HG02571 (cell line): Measurements from ENCODE around the gene NUP107.

Experiments used
- ATAC-seq: cut with Tn5 transposase; IDR thresholded peaks from one replicate; pipeline ENCODE4 v1.9.1; 2021; ENCODE audit warnings: mild to moderate bottlenecking, moderate library complexity; ENCODE audit not compliant: unreplicated experiment

NUP107 gene

DNA sequence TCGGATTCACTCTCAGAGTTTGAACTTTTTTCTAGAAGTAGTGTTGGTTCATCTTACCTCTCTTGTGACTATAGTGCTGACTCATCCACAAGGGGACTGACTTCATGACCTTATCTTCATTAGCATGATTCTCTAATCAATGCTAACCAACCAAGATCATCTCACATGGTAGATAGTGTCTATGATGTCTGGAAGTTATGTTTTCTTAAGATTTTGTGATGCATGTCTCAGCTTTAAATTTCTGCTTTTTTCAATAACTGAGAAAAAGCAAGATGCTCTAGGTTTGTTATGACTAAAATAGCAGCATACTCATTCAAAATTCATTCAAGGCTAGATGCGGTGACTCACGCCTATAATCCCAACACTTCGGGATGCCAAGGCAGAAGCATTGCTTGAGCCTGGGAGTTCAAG is 46.9 kb downstream of the NUP107 start:
- ATAC-seq: no peak

DNA sequence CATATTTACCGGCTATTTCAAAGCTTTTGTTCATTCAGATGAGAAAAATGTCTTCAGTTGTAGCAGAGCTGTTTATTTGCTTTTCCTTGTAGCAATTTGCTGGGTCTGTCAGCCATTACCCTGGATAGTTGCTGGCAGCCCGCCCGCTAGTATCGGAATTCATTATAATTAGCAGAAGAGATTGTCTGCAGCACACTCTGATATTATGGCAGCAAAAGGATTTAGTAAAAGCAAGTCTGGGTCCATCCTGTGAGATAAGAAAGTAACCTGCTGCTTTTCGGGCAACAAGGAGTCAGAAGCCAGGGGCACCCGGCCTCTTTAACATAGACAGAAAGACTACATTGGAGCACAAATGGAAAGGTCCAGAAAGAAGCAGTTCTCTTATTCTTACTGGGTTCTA is 53.1 kb downstream of the NUP107 start:
- no peak for ATAC-seq

DNA sequence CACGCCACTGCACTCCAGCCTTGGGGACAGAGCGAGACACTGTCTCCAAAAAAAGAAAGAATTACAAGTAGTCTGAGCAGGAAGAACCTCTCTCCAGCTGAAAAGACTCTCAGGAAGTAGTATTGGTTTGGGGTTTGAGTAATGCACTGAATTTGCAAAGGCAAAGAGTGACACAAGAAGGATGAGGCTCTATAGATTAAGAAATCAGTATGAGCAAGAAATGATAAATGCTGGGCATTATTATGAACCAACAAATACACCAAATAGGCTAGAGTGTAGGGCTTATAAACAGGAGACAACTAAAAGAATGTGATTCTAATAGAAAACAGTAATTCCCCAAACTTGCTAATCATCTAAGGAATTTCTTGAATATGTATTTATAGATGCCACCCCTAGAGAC is 56.6 kb downstream of the NUP107 start:
- ATAC-seq: no peak

DNA sequence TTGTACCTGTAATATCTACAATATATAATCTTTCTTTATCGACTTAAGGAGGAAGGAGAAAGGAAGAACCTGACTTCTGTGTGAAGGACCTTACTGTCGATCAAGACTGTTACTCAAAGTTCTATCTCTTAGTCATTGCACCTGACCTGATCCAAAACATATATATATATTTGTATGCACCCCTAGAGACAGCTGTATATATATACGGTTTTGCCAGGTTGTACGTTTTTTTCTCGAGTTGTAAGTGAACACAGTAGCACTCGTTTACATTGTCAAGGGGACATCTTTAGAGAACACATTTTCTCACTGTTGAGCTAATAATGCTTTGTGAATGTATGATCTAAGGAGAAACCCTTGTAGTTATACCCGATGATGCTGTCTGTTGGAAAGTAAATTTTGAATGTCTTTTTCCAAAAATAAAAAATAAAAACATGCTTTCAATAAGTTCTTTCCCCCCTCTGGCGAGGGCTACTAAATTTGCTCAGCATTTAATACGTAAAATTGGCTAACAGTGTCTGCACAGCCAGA is 58.7 kb downstream of the NUP107 start:
- ATAC-seq: no peak

DNA sequence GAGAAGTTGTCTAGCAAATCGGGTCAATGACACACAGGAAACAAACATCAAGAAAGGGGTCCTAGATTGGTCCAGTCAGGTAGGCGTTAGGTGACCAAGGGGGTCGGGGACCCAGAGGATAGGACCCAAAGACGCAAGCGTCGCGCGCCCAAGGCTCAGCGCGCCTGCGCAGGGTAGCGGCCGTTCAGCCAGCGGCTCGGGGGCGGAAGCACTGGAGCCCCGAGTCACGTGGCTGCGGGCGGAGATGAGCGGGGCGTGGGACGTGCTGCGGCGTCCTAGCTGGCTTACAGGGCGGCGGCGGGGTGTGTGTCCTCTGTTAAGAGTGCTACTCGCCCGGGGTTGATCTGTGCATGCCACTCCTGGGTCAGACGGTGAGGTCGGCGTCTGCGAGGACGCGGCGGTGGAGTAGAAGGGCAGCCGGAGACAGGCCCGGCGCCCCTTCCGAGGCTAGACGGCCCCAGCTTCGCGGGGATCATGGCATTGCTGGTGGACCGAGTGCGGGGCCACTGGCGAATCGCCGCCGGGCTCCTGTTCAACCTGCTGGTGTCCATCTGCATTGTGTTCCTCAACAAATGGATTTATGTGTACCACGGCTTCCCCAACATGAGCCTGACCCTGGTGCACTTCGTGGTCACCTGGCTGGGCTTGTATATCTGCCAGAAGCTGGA is 59.3 kb downstream of the NUP107 start, which contains the start of gene SLC35E3:
SLC35E3 (plus strand) TSS at position 273 of the 668 bp plus-strand sequence; CDS start at position 475, 202 bp downstream.
- peak; percentile 97 for ATAC-seq

DNA sequence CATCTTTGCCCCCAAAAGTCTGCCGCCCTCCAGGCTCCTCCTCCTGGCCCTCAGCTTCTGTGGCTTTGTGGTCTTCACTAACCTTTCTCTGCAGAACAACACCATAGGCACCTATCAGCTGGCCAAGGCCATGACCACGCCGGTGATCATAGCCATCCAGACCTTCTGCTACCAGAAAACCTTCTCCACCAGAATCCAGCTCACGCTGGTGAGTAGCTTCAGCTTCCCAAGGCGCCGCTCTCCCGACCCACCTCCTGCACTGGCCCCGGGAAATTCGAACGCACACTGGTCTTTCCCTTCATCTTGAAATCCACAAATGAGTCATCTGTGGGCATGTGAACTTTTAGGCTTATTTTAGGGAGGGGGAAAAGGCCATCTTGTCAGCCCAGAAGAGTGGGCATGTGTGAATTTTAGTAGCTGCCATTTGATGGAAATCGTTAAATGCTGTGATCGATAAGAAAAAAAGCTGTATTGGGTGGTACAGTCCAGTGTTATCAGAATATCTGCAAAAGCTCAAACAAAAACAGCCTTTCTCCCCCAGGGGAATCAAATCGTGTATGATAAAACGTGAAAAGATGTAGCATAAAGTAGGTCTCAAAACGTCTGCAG is 59.9 kb downstream of the NUP107 start:
- peak; percentile 35 for ATAC-seq

DNA sequence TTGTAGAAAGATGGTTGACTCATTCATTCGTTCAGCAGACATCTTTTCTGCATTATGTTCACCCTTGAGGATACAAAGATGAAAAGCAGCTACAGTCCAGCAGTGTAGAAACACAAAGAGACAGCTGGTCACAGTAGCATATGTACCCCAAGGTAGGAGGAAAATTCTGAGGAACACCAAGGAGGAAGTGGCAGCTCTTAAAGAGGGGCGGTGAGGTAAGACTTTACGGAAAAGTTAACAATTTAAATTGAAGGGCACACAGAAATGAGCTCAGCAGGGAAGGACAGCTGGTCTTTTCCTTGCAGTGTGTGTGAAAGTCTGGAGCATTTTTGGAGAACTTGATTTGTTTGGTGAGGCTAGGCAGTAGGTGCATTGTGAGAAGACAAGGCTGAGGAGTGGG is 62.7 kb downstream of the NUP107 start:
- no peak for ATAC-seq

DNA sequence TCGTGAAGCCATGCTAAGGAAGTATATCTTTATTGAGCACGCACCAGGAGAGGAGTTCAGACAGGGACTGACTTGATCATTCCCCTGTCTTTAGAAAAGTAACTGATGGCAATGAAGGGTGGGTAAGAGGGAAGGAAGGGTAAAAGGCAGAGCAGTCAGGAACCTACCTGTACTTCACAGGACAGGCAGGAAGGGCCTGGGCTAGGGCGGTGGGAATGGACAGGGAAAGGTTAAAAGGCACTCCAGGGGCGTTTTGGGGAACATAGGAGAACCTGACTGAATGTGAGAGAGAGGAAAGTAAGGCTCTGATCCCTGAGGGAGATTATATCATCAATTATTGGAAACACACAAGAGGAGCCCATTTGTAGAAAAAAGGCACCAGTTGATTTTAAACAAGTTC is 63.1 kb downstream of the NUP107 start:
- no peak for ATAC-seq

DNA sequence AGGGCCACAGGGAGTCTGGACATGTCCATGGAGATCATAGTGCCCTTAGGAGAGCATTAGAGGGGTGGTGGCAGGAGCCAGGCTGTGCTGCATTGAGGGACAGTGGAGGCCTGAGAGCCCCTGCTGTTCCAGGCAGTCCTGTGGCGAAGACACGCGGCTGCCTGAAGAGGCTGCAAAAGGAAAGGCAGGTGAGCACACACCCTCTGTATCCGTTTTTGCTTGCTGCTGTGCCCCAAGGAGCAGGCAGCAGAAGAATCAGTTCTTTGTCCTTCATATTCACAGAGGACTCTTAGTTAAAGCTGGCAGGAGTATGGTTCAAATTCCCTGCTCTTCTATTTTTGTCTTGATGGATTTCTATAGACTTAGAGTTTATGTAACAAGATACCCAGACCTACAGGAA is 63.7 kb downstream of the NUP107 start:
- no peak for ATAC-seq

DNA sequence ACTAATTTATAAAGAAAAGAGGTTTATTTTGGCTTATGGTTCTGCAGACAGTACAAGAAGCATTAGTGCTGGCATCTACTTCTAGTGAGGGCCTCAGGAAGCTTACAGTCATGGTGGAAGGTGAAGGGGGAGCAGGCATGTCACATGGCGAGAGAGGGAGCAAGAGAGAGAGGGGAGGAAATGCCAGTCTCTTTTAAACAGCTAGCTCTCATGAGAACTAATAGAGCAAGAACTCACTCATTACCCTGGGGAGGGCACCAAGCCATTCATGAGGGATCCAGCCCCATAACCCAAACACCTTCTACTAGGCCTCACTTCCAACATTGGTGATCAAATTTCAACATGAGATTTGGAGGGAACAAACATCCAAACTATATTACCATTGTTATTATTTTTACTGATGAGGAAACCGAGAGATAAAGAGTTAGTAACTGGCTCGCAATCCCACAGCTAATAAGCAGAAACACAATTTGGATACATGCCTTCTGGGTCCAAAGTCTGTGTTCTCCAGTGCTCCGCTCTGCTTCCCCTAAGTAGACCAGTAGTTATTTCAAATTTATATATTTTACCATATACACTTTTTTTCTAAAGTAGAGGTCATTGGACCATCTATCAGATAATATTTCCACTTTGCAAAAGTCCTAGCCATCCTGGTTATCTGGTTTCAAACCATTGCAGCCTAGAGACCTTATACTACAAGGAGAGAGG is 68.9 kb downstream of the NUP107 start:
- ATAC-seq: no peak

DNA sequence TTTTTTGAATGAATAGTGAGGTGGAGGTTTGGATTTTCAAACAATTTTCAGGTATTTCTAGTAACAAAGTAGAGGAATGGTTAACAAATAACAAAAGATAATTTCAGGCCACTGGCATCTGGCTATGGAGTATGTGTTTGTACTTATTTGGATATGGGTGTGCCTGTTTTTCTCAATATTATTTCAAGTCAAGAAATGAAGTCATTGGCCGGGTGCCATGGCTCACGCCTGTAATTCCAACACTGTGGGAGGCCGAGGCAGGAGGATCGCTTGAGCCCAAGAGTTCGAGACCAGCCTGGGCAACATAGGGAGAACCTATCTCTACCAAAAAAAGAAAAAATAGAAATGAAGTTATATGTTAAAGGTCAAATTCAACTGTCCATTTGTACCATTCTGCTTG is 73.1 kb downstream of the NUP107 start:
- ATAC-seq: no peak

DNA sequence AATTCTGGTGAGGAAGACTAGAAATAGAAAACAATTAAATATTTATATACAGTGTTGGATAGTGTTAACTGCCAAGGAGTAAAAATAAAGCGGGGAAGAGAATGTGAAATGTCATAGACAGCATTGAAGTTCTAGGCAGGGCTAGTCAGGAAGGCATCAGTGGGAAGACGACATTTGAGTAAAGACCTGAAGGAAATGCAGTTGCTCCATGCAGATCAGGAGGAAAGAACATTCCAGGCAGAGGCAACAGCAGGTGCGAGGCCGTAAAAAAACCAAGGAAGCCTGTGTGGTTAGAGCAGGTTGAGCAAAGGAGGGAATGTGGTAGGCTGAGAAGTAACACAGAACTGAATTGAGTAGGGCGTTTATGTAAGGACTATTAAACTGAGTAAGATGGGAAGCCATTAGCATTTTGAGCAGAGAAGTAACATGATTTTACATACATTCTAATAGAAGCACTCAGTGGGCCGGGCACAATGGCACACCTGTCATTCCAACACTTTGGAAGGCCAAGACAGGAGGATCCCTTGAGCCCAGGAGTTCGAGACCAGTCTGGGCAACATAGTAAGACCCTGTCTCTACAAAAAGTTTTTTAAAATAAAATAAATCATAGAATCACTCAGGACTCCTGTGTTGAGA is 74.1 kb downstream of the NUP107 start:
- ATAC-seq: no peak

DNA sequence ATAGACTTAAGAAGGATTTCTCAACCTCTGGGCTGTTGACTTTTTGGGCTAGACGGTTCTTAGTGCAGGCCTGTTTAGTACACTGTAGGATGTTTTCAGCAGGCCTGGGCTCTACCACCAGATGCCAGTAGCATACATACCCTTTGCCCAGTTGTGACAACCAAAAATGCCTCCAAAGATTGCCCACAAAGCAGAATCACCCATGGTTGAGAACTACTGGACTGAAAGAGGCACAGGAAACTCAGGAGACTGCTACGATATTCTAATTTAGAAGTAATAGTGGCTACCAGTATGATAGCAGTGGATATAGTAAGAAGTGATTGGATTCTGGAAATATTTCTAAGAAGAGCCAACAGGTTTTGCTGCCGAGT is 74.6 kb downstream of the NUP107 start:
- no peak for ATAC-seq

DNA sequence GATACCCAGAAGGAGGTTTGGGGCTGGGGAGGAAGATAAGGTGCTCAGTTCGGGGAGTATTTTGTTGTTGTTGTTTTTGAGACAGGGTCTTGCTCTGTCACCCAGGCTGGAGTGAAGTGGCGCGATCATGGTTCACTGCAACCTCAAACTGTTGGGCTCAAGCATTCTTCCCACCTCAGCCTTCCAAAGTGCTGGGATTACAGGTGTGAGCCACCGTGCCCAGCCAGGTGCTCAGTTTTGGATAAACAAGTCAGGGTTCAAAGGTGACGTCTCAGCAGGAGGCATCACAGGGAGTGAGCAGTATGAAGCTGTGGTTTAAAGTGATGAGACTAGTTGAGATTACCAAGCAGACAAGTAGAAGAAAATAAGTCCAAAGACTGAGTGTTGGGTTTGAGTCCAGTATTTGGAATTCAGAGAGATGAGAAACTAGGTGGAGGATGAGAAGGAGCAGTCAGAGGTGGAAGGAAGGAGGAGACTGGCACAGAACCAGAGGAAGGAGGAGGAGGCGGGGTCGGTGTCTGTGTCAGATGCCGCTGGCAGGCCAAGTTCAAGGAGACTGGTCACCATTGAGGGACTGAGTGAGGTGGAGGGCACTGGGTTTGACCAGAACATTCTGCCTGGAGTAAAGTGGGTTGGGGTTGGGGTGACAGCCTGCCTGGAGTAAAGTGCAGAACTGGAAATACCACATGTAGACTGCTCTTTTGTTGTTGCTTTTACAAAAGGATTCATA is 75.3 kb downstream of the NUP107 start:
- ATAC-seq: no peak

DNA sequence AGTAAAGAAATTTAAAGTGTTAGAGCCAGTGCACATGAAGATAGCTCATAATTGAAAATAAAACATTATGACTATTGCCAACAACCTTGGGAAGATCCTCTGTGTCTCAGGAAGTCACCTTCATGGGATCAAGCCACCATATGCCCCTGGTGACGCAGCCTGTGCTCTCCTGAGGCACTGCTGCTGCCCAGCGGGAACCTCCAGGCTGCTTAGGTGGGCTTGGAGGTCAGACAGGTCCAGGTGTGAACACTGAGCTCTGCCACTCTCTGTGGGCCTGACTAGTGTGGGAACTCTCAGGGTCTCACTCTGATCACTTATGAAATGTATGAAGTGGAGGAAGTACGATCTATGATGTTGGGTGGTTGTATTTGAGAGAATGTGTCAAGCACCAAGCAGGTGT is 75.9 kb downstream of the NUP107 start:
- no peak for ATAC-seq

DNA sequence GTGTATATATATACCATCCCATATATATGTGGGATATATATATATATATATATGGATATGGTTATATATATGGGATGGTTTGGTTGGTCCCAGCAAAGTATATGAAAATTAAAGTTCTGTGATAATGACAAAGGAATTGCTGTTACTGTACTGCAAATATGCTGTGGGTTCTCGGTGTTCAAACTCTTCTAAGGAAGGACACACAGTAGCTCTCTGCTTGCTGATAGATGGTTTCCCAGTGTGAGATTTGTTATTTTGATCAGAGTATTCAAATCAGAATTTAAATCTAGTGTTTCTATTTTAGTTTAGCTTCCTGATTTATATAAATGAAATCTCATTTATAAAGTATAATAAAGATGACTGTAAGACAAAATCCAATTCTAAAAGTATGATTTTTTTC is 78.9 kb downstream of the NUP107 start:
- no peak for ATAC-seq

DNA sequence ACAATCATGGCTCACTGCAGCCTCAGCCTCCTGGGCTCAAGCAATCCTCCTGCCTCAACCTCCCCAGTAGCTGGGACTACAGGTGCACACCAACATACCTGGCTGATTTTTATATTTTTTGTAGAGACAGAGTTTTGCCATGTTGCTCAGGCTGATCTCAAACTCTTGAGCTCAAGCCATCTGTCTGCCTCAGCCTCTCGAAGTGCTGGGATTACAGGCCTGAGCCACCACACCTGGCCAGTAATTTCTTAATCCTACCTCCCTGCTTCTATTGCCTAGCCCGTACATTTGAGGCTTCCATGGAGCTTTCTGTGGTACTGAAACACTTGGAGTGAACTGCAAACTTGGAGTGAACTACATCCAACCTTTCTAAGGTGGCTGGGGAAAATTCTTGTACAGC is 79.9 kb downstream of the NUP107 start:
- no peak for ATAC-seq

DNA sequence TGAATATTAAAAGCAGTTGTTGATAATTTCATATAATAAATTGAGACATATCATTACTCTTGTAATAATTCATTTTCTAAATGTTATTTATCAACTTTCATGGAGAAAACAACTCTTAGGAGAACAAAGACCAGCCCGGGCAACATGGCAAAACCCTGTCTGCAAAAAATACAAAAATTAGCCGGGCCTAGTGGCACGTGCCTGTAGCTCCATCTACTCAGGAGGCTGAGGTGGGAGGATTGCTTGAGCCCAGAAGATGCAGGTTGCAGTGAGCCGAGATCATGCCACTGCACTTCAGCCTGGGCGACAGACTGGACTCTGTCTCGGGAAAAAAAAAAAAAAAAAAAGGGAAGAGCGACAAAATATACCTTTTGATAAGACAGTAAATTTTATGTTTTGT is 80.4 kb downstream of the NUP107 start:
- ATAC-seq: no peak

DNA sequence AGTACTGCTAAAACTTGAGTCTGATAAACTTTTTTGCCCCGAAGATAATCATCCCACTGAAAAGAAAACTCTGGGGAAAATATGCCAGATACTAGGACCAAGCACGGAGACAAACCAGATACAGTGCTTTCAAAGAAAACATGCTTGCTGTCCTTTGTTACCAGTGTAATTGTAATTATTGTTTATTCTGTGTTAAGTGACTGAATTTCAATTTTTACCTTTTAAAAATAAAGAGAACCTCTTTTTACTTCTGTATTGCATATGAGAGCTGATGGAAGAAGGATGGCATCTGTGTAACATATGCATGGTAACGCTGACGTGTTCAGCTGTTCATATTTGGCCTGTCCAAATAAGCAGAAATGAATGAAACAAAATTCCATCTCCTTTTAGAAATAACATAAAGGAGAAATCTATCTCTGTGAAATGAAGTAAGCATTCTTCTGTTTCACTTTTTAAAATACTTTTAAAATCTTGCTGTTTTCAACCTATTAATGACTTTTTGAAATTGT is 81.7 kb downstream of the NUP107 start:
- ATAC-seq: no peak

DNA sequence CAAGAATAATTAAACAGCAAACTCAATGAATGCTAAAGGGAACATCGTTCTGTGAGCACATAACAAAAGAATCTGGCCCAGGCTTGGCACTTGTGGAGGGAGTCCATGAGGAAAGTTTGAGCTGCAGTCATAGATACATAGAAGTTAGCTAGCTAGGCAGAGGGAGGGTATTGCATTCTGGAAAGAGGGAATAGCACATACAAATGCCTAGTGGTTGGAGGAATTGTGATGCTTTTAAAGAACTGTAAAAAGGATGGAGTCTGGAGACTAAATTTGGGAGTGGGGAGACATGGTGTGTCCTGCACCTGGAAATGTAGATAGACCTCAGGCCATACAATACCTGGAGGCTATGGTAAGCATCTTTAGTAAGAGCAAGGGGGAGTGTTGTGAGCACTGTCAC is 83.2 kb downstream of the NUP107 start:
- no peak for ATAC-seq
